Ascending aorta (tissue), 2 donors: ENCODE results near the gene FAM131A. TPM values are rescaled to one million over a fixed set of nuclear protein-coding genes. Genes with fewer than 3 reads are reported as not detected.
"Not testable (repeated sequence)": the region's sequence is repeated elsewhere in the genome, so short reads cannot be mapped to it uniquely, and the experiment has no call there.

ENCODE experiments used
- DNase-seq, 2 donors: peaks; one replicate each; pipeline ENCODE4 v3.0.0-alpha.2; 2019; ENCODE audit warnings: low spot score in 2 of 2
- H3K27ac ChIP-seq, 2 donors: fragments of 200-600 bp; sonication (generic); one replicate each; pipeline ENCODE4 v1.5.1; 2016 to 2017; ENCODE audit warnings: mild to moderate bottlenecking in 1 of 2
- H3K27me3 ChIP-seq: fragments of 200-600 bp; sonication (generic); one replicate; pipeline ENCODE4 v1.5.1; 2017
- H3K36me3 ChIP-seq, 2 donors: fragments of 200-600 bp; sonication (generic); one replicate each; pipeline ENCODE4 v1.5.1; 2016
- H3K4me1 ChIP-seq, 2 donors: fragments of 200-600 bp; sonication (generic); one replicate each; pipeline ENCODE4 v1.5.1; 2016 to 2017; ENCODE audit warnings: mild to moderate bottlenecking in 1 of 2
- H3K4me3 ChIP-seq, 2 donors: fragments of 200-600 bp; sonication (generic); one replicate each; pipeline ENCODE4 v1.5.1; 2016 to 2017; ENCODE audit warnings: mild to moderate bottlenecking in 1 of 2
- H3K9me3 ChIP-seq, 2 donors: fragments of 200-600 bp; sonication (generic); one replicate each; pipeline ENCODE4 v1.5.1; 2016
- intact Hi-C: fragments of 100-400 bp; cut with DNase I; formaldehyde crosslinking; loops from one replicate; pipeline ENCODE4 v1.15.1; 2023
- total RNA-seq: library from RNA; depleted of rRNA; stranded (reverse); fragments of >200 nt; gene quantifications from one replicate; pipeline ENCODE4 v1.1.0, GENCODE V29; 2016
- TF ChIP-seq, protein P1 (sequence below), 3 experiments: fragments of 200-600 bp in 2 of 3; fragments of 450-650 bp in 1 of 3; sonication (generic) in 2 of 3; IDR thresholded peaks; one replicate each; pipeline ENCODE4 v1.5.1; 2016 to 2019; ENCODE audit warnings: antibody characterized with exemption in 3 of 3, mild to moderate bottlenecking in 1 of 3, moderate library complexity in 1 of 3

FAM131A gene
- total RNA-seq, 1 donor from 2014 or later, result 47.7 TPM

DNA sequence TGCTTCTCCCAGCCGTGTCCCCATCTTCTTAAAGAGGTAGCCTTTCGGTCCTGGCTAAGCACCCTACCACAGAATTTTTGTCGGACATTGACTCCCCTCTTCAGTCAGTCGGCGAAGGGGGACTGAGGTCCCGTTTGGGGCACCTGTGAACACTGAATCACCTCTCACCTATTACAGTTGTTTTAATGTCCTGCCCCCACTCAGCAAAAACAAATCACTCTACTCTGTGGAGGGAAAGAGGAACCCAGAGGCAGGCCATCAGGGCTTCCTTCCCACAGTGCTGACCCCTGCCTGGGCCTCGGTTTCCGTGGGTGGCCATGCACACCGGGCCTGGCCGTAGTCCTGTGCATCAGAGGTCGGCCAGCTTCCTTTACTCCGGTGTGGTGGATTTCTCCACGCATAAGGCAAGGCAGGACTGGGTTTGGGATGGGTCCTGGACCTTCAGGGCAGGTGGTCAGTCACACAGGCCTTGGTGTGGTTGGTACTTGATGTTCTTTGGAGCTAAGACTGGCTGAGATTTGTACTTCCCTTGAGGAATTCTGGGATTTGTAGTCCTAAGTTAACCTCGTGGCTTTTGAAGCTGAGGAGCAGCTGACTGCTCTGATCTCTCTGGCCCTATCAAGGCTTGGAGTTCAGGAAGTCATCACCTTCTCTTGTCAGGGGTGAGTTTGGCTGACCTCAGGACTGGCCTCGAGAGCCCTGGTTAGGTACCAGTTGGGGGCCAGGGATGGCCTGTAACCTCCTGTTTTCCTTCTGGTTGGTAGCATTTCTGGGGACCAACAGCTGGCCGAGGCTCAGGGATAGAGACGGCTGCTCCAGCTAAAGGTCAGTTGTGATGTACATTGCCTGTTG lies 627 bp upstream of the FAM131A start:
- Histone ChIP-seq H3K36me3 (peaks cover 31 to 41% of the 10 kb centered on the region in 2 donors), H3K27ac (peak overlapping the region; percentile 97 to 99), H3K27me3 (no peaks in the 10 kb centered on the region), H3K4me1 (peaks cover 7 to 16% of the 10 kb centered on the region in 2 donors), H3K4me3 (peak overlapping the region; percentile 88 to 96), H3K9me3 (no peaks in the 10 kb centered on the region)
- peak in 1 of 2 donors; percentile 77 for DNase-seq
- intact Hi-C loops, result loop anchor here (1.0 to 10.0 kb wide), 4 partner anchors 22 to 702 kb away; partner anchors contain the start of genes ABCF3, EIF4G1 and KLHL24
- TF ChIP-seq, protein P1, sequence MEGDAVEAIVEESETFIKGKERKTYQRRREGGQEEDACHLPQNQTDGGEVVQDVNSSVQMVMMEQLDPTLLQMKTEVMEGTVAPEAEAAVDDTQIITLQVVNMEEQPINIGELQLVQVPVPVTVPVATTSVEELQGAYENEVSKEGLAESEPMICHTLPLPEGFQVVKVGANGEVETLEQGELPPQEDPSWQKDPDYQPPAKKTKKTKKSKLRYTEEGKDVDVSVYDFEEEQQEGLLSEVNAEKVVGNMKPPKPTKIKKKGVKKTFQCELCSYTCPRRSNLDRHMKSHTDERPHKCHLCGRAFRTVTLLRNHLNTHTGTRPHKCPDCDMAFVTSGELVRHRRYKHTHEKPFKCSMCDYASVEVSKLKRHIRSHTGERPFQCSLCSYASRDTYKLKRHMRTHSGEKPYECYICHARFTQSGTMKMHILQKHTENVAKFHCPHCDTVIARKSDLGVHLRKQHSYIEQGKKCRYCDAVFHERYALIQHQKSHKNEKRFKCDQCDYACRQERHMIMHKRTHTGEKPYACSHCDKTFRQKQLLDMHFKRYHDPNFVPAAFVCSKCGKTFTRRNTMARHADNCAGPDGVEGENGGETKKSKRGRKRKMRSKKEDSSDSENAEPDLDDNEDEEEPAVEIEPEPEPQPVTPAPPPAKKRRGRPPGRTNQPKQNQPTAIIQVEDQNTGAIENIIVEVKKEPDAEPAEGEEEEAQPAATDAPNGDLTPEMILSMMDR (IDR thresholded peaks at IDR 0.05), result no peak

DNA sequence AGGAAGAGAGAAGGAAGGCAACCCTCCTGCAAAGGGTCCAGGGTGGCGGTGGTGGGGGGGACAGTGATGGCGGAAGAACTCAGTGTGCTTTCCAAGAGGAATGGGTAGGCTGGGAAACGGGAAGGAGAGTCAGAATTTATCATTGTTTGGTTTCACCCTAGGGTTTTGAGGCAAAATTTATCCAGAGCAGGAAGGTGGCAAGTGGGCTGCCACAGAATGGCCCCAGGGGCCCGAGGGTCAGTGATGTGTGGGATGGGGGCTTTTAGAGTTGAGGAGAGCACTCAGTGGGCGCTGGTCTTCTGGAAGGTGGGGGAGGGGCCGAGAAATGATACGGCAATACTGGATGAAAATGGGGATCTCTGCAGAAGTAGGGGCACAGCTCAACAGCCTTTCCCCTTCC lies 581 bp downstream of the FAM131A start:
- peaks cover 31 to 41% of the 10 kb centered on the region in 2 donors for H3K36me3 ChIP-seq
- no peak for DNase-seq
- no peaks in the 10 kb centered on the region for H3K27me3 ChIP-seq
- H3K27ac ChIP-seq, result peak overlapping the region; percentile 97 to 99
- no peaks in the 10 kb centered on the region for H3K9me3 ChIP-seq
- H3K4me1 ChIP-seq, result peaks cover 7 to 16% of the 10 kb centered on the region in 2 donors
- peak overlapping the region; percentile 88 to 96 for H3K4me3 ChIP-seq
- TF ChIP-seq, protein P1 (IDR thresholded peaks at IDR 0.05), result no peak
- intact Hi-C loops, result loop anchor here (1.0 to 10.0 kb wide), 7 partner anchors 24 to 703 kb away; partner anchors contain the start of genes ABCF3, AP2M1, EIF4G1 and EPHB3

DNA sequence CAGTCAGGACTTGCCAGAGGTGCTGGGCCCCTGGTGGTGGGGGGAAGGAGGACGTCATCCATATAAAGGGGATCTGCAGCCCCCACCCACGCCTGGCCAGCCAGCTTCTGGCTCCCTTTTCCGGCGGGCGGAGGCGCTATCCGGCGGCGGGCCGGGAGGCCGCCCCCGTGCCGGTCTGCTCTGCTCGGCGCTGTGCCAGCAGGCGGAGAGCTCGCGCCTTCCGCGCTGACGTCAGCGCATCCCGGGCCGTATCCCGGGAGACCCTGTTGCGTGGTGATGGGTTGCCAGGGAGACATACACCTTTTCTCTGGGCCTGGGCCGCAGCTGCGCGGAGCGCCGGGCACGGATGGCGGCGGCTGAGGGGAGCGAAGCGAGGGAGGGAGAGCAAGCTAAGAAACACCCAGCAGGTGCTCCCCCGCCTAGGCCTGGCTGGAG lies 1.1 kb downstream of the FAM131A start:
- TF ChIP-seq, protein P1 (IDR thresholded peaks at IDR 0.05), result peak in 1 of 3 experiments; percentile 18
- DNase-seq, result peak; percentile 80 to 95
- peak overlapping the region; percentile 88 to 96 for H3K4me3 ChIP-seq
- intact Hi-C loops, result loop anchor here (1.0 to 10.0 kb wide), 5 partner anchors 39 to 704 kb away; partner anchors contain the start of genes ABCF3, AP2M1, EPHB3 and KLHL24
- H3K4me1 ChIP-seq, result peaks cover 7 to 16% of the 10 kb centered on the region in 2 donors
- no peaks in the 10 kb centered on the region for H3K9me3 ChIP-seq
- no peaks in the 10 kb centered on the region for H3K27me3 ChIP-seq
- peak overlapping the region; percentile 97 to 99 for H3K27ac ChIP-seq
- H3K36me3 ChIP-seq, result peaks cover 33 to 41% of the 10 kb centered on the region in 2 donors

DNA sequence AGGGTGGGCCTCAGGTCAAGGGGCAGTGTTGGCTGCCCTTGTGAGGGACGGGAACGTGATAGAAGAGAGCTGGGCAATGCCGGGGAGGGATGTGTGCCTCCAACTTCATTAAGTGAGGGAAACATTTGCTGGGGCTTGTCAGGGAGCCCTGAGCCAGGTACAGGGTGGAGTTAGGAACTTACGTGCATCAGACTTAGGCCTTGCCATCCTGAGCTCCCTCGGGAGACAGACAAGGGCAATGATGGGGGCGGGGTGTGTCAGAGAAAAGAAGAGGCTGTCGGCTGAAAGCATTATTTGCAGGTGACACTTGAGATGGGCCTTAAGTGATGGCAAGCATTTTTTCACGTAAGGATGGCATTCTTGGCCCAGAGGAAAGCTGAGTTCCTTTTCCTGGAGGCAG lies 1.6 kb downstream of the FAM131A start:
- Histone ChIP-seq H3K27ac (peak overlapping the region; percentile 97 to 99), H3K4me3 (peak overlapping the region; percentile 88 to 96), H3K27me3 (no peaks in the 10 kb centered on the region), H3K4me1 (peaks cover 7 to 16% of the 10 kb centered on the region in 2 donors), H3K36me3 (peaks cover 33 to 40% of the 10 kb centered on the region in 2 donors), H3K9me3 (no peaks in the 10 kb centered on the region)
- TF ChIP-seq, protein P1 (IDR thresholded peaks at IDR 0.05), result no peak
- intact Hi-C loops, result loop anchor here (5.0 to 10.0 kb wide), 2 partner anchors 152 to 704 kb away; partner anchors contain the start of genes ABCF3 and KLHL24
- no peak for DNase-seq

DNA sequence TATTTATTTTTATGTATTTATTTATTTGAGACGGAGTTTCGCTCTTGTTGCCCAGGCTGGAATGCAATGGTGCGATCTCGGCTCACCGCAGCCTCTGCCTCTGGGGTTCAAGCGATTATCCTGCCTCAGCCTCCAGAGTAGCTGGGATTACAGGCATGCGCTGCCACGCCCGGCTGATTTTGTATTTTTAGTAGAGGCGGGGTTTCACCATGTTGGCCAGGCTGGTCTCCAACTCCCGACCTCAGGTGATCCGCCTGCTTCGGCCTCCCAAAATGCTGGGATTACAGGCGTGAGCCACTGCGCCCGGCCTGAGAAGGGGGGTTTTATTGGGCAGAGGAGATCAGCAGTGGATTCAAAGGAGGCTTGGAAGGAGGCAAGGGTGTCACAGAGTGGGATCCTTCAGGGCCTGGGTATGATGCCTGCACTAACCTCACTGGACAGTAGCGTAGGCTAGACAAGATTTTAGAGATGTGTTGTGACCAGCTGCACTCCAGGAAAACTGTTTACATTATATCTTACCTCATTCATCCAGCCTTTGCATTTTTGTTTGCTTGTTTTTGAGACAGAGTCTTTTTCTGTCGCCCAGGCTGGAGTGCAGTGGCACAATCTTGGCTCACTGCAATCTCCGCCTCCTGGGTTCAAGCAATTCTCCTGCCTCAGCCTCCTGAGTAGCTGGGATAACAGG lies 2.2 kb downstream of the FAM131A start:
- not testable (repeated sequence) for H3K9me3 ChIP-seq, DNase-seq, H3K27me3 ChIP-seq
- intact Hi-C loops, result loop anchor here (5.0 to 10.0 kb wide), 2 partner anchors 152 to 705 kb away; partner anchors contain the start of genes ABCF3 and KLHL24
- peaks cover 34 to 40% of the 10 kb centered on the region in 2 donors for H3K36me3 ChIP-seq
- H3K27ac ChIP-seq, result peak overlapping the region in 1 of 2 donors; percentile 97
- peaks cover 7 to 16% of the 10 kb centered on the region in 2 donors for H3K4me1 ChIP-seq
- H3K4me3 ChIP-seq, result peak overlapping the region in 1 of 2 donors; percentile 88
